ENCODE data around the gene HRH3. TPM values are rescaled to one million over a fixed set of nuclear protein-coding genes. Genes with fewer than 3 reads are reported as not detected.

Gene HRH3
- total RNA-seq, 2 donors from 2014 or later: 0.44 TPM; not detected in 1

DNA sequence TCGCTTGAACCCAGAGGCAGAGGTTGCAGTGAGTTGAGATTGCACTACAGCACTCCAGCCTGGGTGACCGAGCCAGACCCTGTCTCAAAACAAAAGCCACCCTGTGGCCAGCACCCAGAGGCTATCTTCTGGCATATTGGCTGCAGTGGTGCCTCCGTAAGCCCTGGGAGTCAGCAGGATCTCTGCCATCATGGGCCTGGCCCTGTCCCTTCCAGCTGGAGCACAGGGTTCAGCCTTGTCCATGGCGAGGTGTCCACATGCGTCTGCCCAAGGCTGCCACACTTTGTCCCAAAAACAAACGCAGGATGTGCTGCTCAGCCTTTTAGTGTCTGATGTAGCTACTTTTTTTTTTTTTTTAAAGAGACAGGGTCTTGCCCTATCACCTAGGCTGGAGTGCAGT is 52.6 kb downstream of the HRH3 start:
- Mint-ChIP-seq H3K36me3 (ENCODE audit: low read depth) (peaks cover 47% of the 10 kb centered on the region), H3K27ac (no peak overlapping the region)
- DNase-seq: no peak

GRCh38 chr20:62165762-62166399 is 54.2 kb downstream of the HRH3 start:
- Histone ChIP-seq H3K27me3 (ENCODE audit: control insufficient read depth, insufficient read depth, low read length, poor library complexity, severe bottlenecking) (no peaks in the 10 kb centered on the region), H3K9ac (ENCODE audit: extremely low read depth, low read length, poor library complexity, severe bottlenecking) (no peak overlapping the region), H3K4me3 (ENCODE audit: low read length) (no peak overlapping the region), H3K4me1 (ENCODE audit: control insufficient read depth, insufficient read depth, low read length) (no peaks in the 10 kb centered on the region), H3K36me3 (ENCODE audit: control insufficient read depth, insufficient read depth, low read length) (peaks cover 29% of the 10 kb centered on the region), H3K27ac (ENCODE audit: low read depth, low read length) (no peak overlapping the region), H3K9me3 (ENCODE audit: control insufficient read depth, low read length) (no peaks in the 10 kb centered on the region)
- H3K4me1 Mint-ChIP-seq: no peaks in the 10 kb centered on the region
- WGBS, 2 experiments (ENCODE audit: insufficient coverage in 1 of 2, insufficient read length in 1 of 2): 85 to 94% methylated on average over 10 to 25 of the region's 25 CpGs
- H3K9me3 Mint-ChIP-seq: no peaks in the 10 kb centered on the region
- no peaks in the 10 kb centered on the region for H3K27me3 Mint-ChIP-seq (ENCODE audit: insufficient read depth)
- no peak overlapping the region for H3K4me3 Mint-ChIP-seq
- DNase-seq: no peak
- peaks cover 47% of the 10 kb centered on the region for H3K36me3 Mint-ChIP-seq (ENCODE audit: low read depth)
- no peak for TF ChIP-seq CTCF (conservative IDR thresholded peaks at IDR 0.05)
- no peak overlapping the region for H3K27ac Mint-ChIP-seq

More for the DNA sequence above, 52.6 kb downstream of the HRH3 start:
- H3K36me3 ChIP-seq (ENCODE audit: control insufficient read depth, insufficient read depth, low read length): peaks cover 27% of the 10 kb centered on the region
- no peak overlapping the region for H3K27ac ChIP-seq (ENCODE audit: low read depth, low read length)
- TF ChIP-seq CTCF (conservative IDR thresholded peaks at IDR 0.05): no peak
- no peaks in the 10 kb centered on the region for H3K27me3 Mint-ChIP-seq (ENCODE audit: insufficient read depth)
- no peaks in the 10 kb centered on the region for H3K4me1 ChIP-seq (ENCODE audit: control insufficient read depth, insufficient read depth, low read length)
- no peak overlapping the region for H3K9ac ChIP-seq (ENCODE audit: extremely low read depth, low read length, poor library complexity, severe bottlenecking)
- H3K4me3 ChIP-seq (ENCODE audit: low read length): no peak overlapping the region
- no peaks in the 10 kb centered on the region for H3K9me3 ChIP-seq (ENCODE audit: control insufficient read depth, low read length)
- H3K27me3 ChIP-seq (ENCODE audit: control insufficient read depth, insufficient read depth, low read length, poor library complexity, severe bottlenecking): no peaks in the 10 kb centered on the region
- no peak overlapping the region for H3K4me3 Mint-ChIP-seq
- 97 to 98% methylated on average over 5 to 6 of the region's 6 CpGs for WGBS, 2 experiments (ENCODE audit: insufficient coverage in 1 of 2, insufficient read length in 1 of 2)
- H3K4me1 Mint-ChIP-seq: no peaks in the 10 kb centered on the region
- H3K9me3 Mint-ChIP-seq: no peaks in the 10 kb centered on the region

Other genes starting within 250 kb of the HRH3 start
- 10 to 100 TPM; 25.5 to 39.9 TPM for gene TAF4, start 154.4 kb downstream of the HRH3 start, total RNA-seq
- 10 to 100 TPM; 89.1 to 91.1 TPM for gene LSM14B, start 97.8 kb downstream of the HRH3 start, total RNA-seq
- 100 to 1,000 TPM; 279 to 280 TPM for gene PSMA7, start 76.9 kb downstream of the HRH3 start, total RNA-seq
- 10 to 100 TPM; 23.2 to 28.8 TPM for gene SS18L1, start 76.5 kb downstream of the HRH3 start, total RNA-seq
- 10 to 100 TPM; 28.2 to 29.6 TPM for gene MTG2, start 37.2 kb downstream of the HRH3 start, total RNA-seq
- gene OSBPL2, start 18.2 kb upstream of the HRH3 start, total RNA-seq: 10 to 100 TPM; 46.7 to 50.3 TPM
- gene ADRM1, start 82.7 kb upstream of the HRH3 start, total RNA-seq: 100 to 1,000 TPM; 105 to 106 TPM
- gene LAMA5, start 147.0 kb upstream of the HRH3 start, total RNA-seq: 100 to 1,000 TPM; 315 to 369 TPM
- 1,000 to 10,000 TPM; 1,288 to 1,382 TPM for gene RPS21, start 166.8 kb upstream of the HRH3 start, total RNA-seq
- 10 to 100 TPM; 10.4 to 15.6 TPM for gene CABLES2, start 187.0 kb upstream of the HRH3 start, total RNA-seq
- gene RBBP8NL, start 207.3 kb upstream of the HRH3 start, total RNA-seq: under 1 TPM in 1 of 2 donors, not detected in 1; 0.40 TPM